Omental fat pad (tissue), 4 donors: ENCODE results near the gene ADAM15. TPM values are rescaled to one million over a fixed set of nuclear protein-coding genes. Genes with fewer than 3 reads are reported as not detected.

Experiments used
- ATAC-seq: fragments of 150-250 bp; one replicate; pipeline ENCODE4 v1.9.1; 2016; ENCODE audit warnings: mild to moderate bottlenecking, moderate library complexity; ENCODE audit not compliant: low FRiP score
- DNase-seq: peaks from one replicate; pipeline ENCODE4 v3.0.0-alpha.2; 2019; ENCODE audit warnings: low spot score
- CTCF ChIP-seq, 3 donors: fragments of 450-650 bp; IDR thresholded peaks; one replicate each; pipeline ENCODE4 v1.5.1; 2016 to 2017; ENCODE audit warnings: antibody characterized with exemption in 3 of 3, mild to moderate bottlenecking in 3 of 3, moderate library complexity in 2 of 3
- total RNA-seq, 4 donors: library from RNA; depleted of rRNA; stranded (reverse); fragments of >200 nt; gene quantifications; one replicate each; pipeline ENCODE4 v1.1.0, GENCODE V29; 2016

Gene ADAM15
- total RNA-seq, 4 donors from 2014 or later = 116 to 262 (median 157) TPM

DNA sequence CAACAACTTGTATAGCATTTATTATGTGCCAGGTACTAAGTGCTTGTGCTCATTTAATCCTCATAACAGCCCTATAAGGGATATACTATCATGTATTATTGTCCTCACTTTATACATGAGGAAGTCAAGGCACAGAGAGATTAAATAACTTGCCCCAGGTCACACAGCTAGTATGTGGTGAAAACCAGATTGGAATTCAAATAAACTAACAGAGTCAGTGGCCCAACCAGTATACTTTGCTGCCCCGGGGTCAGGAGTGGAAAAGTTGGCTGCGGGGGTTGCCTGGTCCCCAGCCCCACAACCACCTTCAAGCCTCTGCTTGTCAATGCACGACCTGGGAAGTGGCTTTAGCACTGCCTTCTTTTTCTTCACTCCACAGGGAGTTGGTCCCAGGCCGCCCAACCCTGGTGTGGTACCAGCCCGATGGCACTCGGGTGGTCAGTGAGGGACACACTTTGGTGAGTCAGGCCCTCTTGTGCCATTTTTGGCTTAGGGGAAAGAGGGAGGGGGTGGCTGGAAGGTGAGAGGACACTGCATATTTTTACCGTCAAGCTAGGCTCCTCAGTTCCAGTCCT, 2.5 kb downstream of the ADAM15 start:
- DNase-seq = no peak
- TF ChIP-seq CTCF (IDR thresholded peaks at IDR 0.05) = no peak
- ATAC-seq = no peak

DNA sequence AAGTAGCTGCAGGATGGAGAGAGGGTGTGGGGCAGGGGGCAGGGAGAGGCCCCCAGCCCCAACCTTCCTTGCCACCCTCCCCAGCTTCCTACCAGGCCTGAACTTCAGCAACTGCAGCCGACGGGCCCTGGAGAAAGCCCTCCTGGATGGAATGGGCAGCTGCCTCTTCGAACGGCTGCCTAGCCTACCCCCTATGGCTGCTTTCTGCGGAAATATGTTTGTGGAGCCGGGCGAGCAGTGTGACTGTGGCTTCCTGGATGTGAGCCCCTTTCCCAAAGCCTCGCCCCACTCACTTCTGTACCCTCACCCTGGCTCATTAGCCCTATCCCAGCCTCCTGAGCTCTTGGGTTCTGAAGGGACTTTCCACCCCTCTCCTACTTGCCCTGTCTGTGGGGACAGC, 6.0 kb downstream of the ADAM15 start:
- ATAC-seq = no peak
- DNase-seq = no peak
- TF ChIP-seq CTCF (IDR thresholded peaks at IDR 0.05) = no peak

GRCh38 chr1:155057788-155058211, 6.7 kb downstream of the ADAM15 start:
- TF ChIP-seq CTCF (IDR thresholded peaks at IDR 0.05) = no peak
- ATAC-seq (no peak), DNase-seq (no peak)

- ATAC-seq (no peak), DNase-seq (no peak)
- no peak for TF ChIP-seq CTCF (IDR thresholded peaks at IDR 0.05)
These were observed 9.6 kb downstream of the ADAM15 start for GRCh38 chr1:155060736-155061135.

- DNase-seq (peak; percentile 99), ATAC-seq (peak; percentile 31)
- peak in 2 of 3 donors; percentile 90 to 95 for TF ChIP-seq CTCF (IDR thresholded peaks at IDR 0.05)
These were observed 10.4 kb downstream of the ADAM15 start for GRCh38 chr1:155061381-155062150.

GRCh38 chr1:155062151-155062686, 11.1 kb downstream of the ADAM15 start:
- no peak for TF ChIP-seq CTCF (IDR thresholded peaks at IDR 0.05)
- ATAC-seq (no peak), DNase-seq (no peak)
